Tibial nerve (tissue), 4 donors: Measurements from ENCODE around the gene MRPS34. TPM values are rescaled to one million over a fixed set of nuclear protein-coding genes. Genes with fewer than 3 reads are reported as not detected.
A peak's percentile ranks its signal among the peaks of the same experiment; 100 is the strongest.

ENCODE experiments used
- DNase-seq, 2 donors: peaks; one replicate each; pipeline ENCODE4 v3.0.0-alpha.2; 2019; ENCODE audit warnings: low spot score in 2 of 2
- H3K27ac ChIP-seq, 4 donors: fragments of 200-600 bp; sonication (generic) in 3 of 4; one replicate each; pipeline ENCODE4 v1.5.1; 2017 to 2019; ENCODE audit warnings: mild to moderate bottlenecking in 1 of 4
- H3K27me3 ChIP-seq, 2 donors: fragments of 200-600 bp; sonication (generic) in 1 of 2; one replicate each; pipeline versions ENCODE4 v1.5.1 to v1.6.0; 2017 to 2019
- H3K36me3 ChIP-seq, 3 donors: fragments of 200-600 bp; sonication (generic); one replicate each; pipeline ENCODE4 v1.5.1; 2018 to 2019
- H3K4me1 ChIP-seq, 4 donors: fragments of 200-600 bp; sonication (generic) in 3 of 4; one replicate each; pipeline ENCODE4 v1.5.1; 2017 to 2019
- H3K4me3 ChIP-seq, 4 donors: fragments of 200-600 bp; sonication (generic) in 3 of 4; one replicate each; pipeline ENCODE4 v1.5.1; 2017 to 2019; ENCODE audit warnings: mild to moderate bottlenecking in 1 of 4, moderate library complexity in 1 of 4
- H3K9me3 ChIP-seq, 4 donors: fragments of 200-600 bp; sonication (generic) in 3 of 4; one replicate each; pipeline ENCODE4 v1.5.1; 2017 to 2019
- CTCF ChIP-seq, 5 experiments: fragments of 200-600 bp in 3 of 5; fragments of 450-650 bp in 2 of 5; sonication (generic) in 3 of 5; IDR thresholded peaks; one replicate each; pipeline ENCODE4 v1.5.1; 2016 to 2019; ENCODE audit warnings: antibody characterized with exemption in 5 of 5, mild to moderate bottlenecking in 3 of 5, moderate library complexity in 2 of 5
- EP300 ChIP-seq, 2 donors: sonication (generic); formaldehyde crosslinking; IDR thresholded peaks; one replicate each; pipeline ENCODE4 v1.6.1; 2017; ENCODE audit warnings: antibody characterized with exemption in 2 of 2, mild to moderate bottlenecking in 1 of 2
- POLR2A ChIP-seq, 2 donors: fragments of 450-650 bp; IDR thresholded peaks; one replicate each; pipeline ENCODE4 v1.6.1; 2017; ENCODE audit warnings: antibody characterized with exemption in 2 of 2, mild to moderate bottlenecking in 2 of 2, moderate library complexity in 2 of 2
- WGBS, 2 donors: methylation state at CpG; one replicate each; pipeline ENCODE4 v1.1.5; 2018; 5-methylcytosine and 5-hydroxymethylcytosine counted together
- total RNA-seq, 4 donors: library from RNA; depleted of rRNA; stranded (reverse); fragments of >200 nt; gene quantifications; one replicate each; pipeline ENCODE4 v1.1.0, GENCODE V29; 2016

MRPS34 gene
- total RNA-seq, 4 donors from 2014 or later = 58.1 to 121 (median 81.0) TPM

- Histone ChIP-seq H3K27ac (no peak overlapping the region), H3K4me3 (no peak overlapping the region), H3K27me3 (no peaks in the 10 kb centered on the region), H3K4me1 (peaks cover 0 to 53% (median 20%) of the 10 kb centered on the region in 4 donors), H3K9me3 (no peaks in the 10 kb centered on the region), H3K36me3 (peaks cover 0 to 67% (median 6%) of the 10 kb centered on the region in 3 donors)
- 89 to 90% methylated on average over 40 to 46 of the region's 51 CpGs for WGBS, 2 donors
- TF ChIP-seq POLR2A (IDR thresholded peaks at IDR 0.05) (no peak), EP300 (IDR thresholded peaks at IDR 0.05) (no peak), CTCF (IDR thresholded peaks at IDR 0.05) (no peak)
- no peak for DNase-seq
Measured at GRCh38 chr16:1786242-1787055, 13.5 kb upstream of the MRPS34 start.

- peaks cover 0 to 62% (median 6%) of the 10 kb centered on the region in 3 donors for H3K36me3 ChIP-seq
- WGBS, 2 donors = 83 to 86% methylated on average over 14 of the region's 14 CpGs
Measured at GRCh38 chr16:1785846-1786170, 12.9 kb upstream of the MRPS34 start.

GRCh38 chr16:1784977-1785845 lies 12.3 kb upstream of the MRPS34 start:
- no peak for DNase-seq
- H3K4me1 ChIP-seq = peaks cover 0 to 65% (median 27%) of the 10 kb centered on the region in 4 donors
- H3K27me3 ChIP-seq = no peaks in the 10 kb centered on the region
- TF ChIP-seq EP300 (IDR thresholded peaks at IDR 0.05) (no peak), POLR2A (IDR thresholded peaks at IDR 0.05) (no peak), CTCF (IDR thresholded peaks at IDR 0.05) (no peak)
- H3K27ac ChIP-seq = no peak overlapping the region
- no peak overlapping the region for H3K4me3 ChIP-seq
- H3K9me3 ChIP-seq = no peaks in the 10 kb centered on the region
- H3K36me3 ChIP-seq = peaks cover 0 to 62% (median 6%) of the 10 kb centered on the region in 3 donors
- WGBS, 2 donors = 84 to 86% methylated on average over 26 of the region's 26 CpGs

More at GRCh38 chr16:1785846-1786170, 12.9 kb upstream of the MRPS34 start:
- DNase-seq = no peak
- H3K4me1 ChIP-seq = peaks cover 0 to 59% (median 26%) of the 10 kb centered on the region in 4 donors
- H3K9me3 ChIP-seq = no peaks in the 10 kb centered on the region
- no peaks in the 10 kb centered on the region for H3K27me3 ChIP-seq
- H3K27ac ChIP-seq = no peak overlapping the region
- TF ChIP-seq EP300 (IDR thresholded peaks at IDR 0.05) (no peak), CTCF (IDR thresholded peaks at IDR 0.05) (no peak), POLR2A (IDR thresholded peaks at IDR 0.05) (no peak)
- no peak overlapping the region for H3K4me3 ChIP-seq

GRCh38 chr16:1782408-1783264 lies 9.7 kb upstream of the MRPS34 start, which contains the start of the genes NUBP2 and SPSB3:
NUBP2 (plus strand) TSS chr16:1782960; CDS start chr16:1783021, 61 bp downstream.
SPSB3 (minus strand) TSS chr16:1782571; CDS start chr16:1781483, 1,088 bp downstream.
- Histone ChIP-seq H3K9me3 (no peaks in the 10 kb centered on the region), H3K27me3 (no peaks in the 10 kb centered on the region), H3K27ac (peak within 1 kb of the TSS; percentile 74 to 91 (median 86)), H3K4me1 (peaks cover 0 to 63% (median 27%) of the 10 kb centered on the region in 4 donors), H3K4me3 (peak within 1 kb of the TSS; percentile 84 to 94 (median 93)), H3K36me3 (peaks cover 0 to 62% (median 0%) of the 10 kb centered on the region in 3 donors)
- 0 to 2% methylated on average over 9 to 82 of the region's 102 CpGs for WGBS, 2 donors
- peak; percentile 97 to 99 for DNase-seq
- TF ChIP-seq CTCF (IDR thresholded peaks at IDR 0.05) = peak in 2 of 5 experiments; percentile 6 to 41
- TF ChIP-seq EP300 (IDR thresholded peaks at IDR 0.05) = peak; percentile 82 to 96
- peak; percentile 47 to 76 for TF ChIP-seq POLR2A (IDR thresholded peaks at IDR 0.05)
